Measurements from ENCODE around the gene SEC14L6.

GRCh38 chr22:30569674-30570202, 23.2 kb upstream of the SEC14L6 start:
- TF ChIP-seq, protein P1, sequence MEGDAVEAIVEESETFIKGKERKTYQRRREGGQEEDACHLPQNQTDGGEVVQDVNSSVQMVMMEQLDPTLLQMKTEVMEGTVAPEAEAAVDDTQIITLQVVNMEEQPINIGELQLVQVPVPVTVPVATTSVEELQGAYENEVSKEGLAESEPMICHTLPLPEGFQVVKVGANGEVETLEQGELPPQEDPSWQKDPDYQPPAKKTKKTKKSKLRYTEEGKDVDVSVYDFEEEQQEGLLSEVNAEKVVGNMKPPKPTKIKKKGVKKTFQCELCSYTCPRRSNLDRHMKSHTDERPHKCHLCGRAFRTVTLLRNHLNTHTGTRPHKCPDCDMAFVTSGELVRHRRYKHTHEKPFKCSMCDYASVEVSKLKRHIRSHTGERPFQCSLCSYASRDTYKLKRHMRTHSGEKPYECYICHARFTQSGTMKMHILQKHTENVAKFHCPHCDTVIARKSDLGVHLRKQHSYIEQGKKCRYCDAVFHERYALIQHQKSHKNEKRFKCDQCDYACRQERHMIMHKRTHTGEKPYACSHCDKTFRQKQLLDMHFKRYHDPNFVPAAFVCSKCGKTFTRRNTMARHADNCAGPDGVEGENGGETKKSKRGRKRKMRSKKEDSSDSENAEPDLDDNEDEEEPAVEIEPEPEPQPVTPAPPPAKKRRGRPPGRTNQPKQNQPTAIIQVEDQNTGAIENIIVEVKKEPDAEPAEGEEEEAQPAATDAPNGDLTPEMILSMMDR (IDR thresholded peaks at IDR 0.05): no peak
- TF ChIP-seq ZFX (IDR thresholded peaks at IDR 0.05; ENCODE audit: borderline replicate concordance): no peak

All from 22Rv1 (cell line).